Lower lobe of right lung (tissue), 2 donors: ENCODE results near the gene CSNK2B. TPM values are rescaled to one million over a fixed set of nuclear protein-coding genes. Genes with fewer than 3 reads are reported as not detected.

ENCODE experiments used
- ATAC-seq, 2 donors: fragments of 200-7000 bp; cut with Tn5 transposase; one replicate each; pipeline ENCODE4 v1.9.1; 2020 to 2022; ENCODE audit warnings: mild to moderate bottlenecking in 2 of 2, moderate library complexity in 2 of 2
- DNase-seq: peaks from one replicate; pipeline ENCODE4 v3.0.0-alpha.2; 2020
- H3K27ac ChIP-seq: fragments of 200-600 bp; one replicate; pipeline ENCODE4 v1.8.0; 2022
- H3K27me3 ChIP-seq: fragments of 200-600 bp; one replicate; pipeline ENCODE4 v1.8.0; 2022; ENCODE audit warnings: low read depth
- H3K36me3 ChIP-seq: fragments of 200-600 bp; one replicate; pipeline ENCODE4 v1.8.0; 2022; ENCODE audit warnings: mild to moderate bottlenecking
- H3K4me1 ChIP-seq: fragments of 200-600 bp; one replicate; pipeline ENCODE4 v1.8.0; 2022
- H3K4me3 ChIP-seq: fragments of 200-600 bp; one replicate; pipeline ENCODE4 v1.8.0; 2022; ENCODE audit warnings: mild to moderate bottlenecking
- H3K9me3 ChIP-seq: fragments of 200-600 bp; one replicate; pipeline ENCODE4 v1.8.0; 2022
- intact Hi-C: fragments of 100-400 bp; cut with DNase I; formaldehyde crosslinking; loops from one replicate; pipeline ENCODE4 v1.11.0; 2022
- total RNA-seq: library from RNA; stranded (reverse); fragmentation: NEBNext Ultra II Directional; extraction: Animal tissue kit (Norgen Biotek cat#: 25700); gene quantifications from one replicate; pipeline ENCODE4 v1.2.1, GENCODE V29; 2021
- TF ChIP-seq, protein P1 (sequence below): fragments of 200-600 bp; IDR thresholded peaks from one replicate; pipeline ENCODE4 v1.8.0; 2022; ENCODE audit warnings: antibody characterized with exemption, mild to moderate bottlenecking
- donor health status: DM: no; HTN: yes; CAD: no; lungs with severe emphysema.

The CSNK2B gene
- total RNA-seq, 1 donor from 2014 or later: 117 TPM

DNA sequence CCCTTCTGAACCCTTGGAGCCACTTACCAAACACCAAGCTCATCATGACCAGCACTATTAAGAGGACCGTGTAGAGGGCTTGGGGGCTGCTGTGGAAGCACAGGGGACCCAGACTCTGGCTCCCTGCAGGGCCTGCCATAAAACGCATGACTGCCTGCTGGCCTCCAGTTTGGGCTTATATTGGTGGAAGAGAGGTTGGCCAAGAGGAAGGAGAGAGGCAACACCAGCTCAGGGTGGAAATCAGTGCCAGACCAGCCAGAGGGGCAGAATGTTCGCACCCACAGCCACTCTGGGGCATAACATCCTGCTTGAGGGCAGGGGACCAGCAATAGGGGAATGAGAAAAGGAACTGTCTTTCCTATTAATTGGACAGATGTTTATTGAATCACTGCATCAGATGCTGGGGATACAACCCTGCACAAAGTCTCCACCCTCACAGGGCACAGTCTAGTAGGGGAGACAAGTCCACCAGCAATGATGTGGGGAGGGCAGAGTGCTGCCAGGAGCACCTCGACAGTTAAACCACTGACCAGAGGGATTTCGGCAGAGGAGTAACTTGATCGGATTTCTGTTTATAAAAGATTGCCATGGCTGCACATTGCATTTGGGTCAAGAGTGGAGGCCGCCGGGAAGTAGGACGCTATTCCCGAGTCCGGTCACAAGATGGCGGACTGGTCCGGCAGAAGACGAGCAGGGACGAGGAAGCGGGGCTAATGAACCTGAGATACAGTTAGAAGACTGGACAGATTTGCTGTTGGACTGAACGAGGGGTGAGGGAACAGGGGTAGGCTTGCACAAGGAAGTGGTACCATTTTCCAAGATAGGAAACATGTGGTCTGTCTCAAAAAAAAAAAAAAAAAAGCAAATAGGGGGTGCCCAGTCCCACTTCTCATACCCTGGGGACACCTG lies 14.6 kb downstream of the CSNK2B start, which contains the start of gene LY6G5C:
TSS of gene LY6G5C (minus strand) at position 842 of the 909 bp plus-strand sequence. CDS start at position 148, 694 bp downstream.
- intact Hi-C loops: no loop called here
- TF ChIP-seq, protein P1, sequence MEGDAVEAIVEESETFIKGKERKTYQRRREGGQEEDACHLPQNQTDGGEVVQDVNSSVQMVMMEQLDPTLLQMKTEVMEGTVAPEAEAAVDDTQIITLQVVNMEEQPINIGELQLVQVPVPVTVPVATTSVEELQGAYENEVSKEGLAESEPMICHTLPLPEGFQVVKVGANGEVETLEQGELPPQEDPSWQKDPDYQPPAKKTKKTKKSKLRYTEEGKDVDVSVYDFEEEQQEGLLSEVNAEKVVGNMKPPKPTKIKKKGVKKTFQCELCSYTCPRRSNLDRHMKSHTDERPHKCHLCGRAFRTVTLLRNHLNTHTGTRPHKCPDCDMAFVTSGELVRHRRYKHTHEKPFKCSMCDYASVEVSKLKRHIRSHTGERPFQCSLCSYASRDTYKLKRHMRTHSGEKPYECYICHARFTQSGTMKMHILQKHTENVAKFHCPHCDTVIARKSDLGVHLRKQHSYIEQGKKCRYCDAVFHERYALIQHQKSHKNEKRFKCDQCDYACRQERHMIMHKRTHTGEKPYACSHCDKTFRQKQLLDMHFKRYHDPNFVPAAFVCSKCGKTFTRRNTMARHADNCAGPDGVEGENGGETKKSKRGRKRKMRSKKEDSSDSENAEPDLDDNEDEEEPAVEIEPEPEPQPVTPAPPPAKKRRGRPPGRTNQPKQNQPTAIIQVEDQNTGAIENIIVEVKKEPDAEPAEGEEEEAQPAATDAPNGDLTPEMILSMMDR: peak; percentile 75

DNA sequence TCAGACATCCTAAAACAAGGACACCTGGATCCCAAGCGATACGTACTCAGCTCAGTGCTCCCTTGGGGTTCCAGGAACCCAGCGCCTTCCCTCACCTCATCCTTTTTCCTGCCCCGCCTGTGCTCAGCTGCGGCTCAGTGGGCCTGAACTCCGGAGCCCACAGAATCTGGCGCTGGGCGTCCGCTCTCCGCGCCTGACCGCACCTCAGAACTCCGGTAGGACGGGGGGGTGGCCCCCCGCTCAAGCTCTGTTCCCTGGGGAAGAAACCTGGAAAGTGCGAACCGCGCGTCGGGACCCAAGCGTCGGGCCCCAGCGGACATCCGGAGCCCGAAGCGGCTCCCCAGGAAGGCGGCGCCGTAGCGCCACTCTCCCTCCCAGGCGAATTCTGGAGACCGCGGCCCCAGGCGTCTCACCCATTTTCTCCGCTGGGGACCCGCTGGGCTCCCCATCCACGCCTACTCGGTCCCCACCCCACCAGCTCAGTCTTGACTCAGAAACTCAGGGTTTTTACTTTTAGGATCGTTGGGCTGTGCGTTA lies 15.3 kb downstream of the CSNK2B start:
- H3K27me3 ChIP-seq: no peaks in the 10 kb centered on the region
- H3K27ac ChIP-seq: peak overlapping the region; percentile 85
- ATAC-seq (peak; percentile 51 to 67), DNase-seq (peak; percentile 63)
- H3K4me1 ChIP-seq: peaks cover 33% of the 10 kb centered on the region
- H3K4me3 ChIP-seq: peak overlapping the region; percentile 64
- intact Hi-C loops: no loop called here
- TF ChIP-seq, protein P1: no peak
- peaks cover 17% of the 10 kb centered on the region for H3K36me3 ChIP-seq
- no peaks in the 10 kb centered on the region for H3K9me3 ChIP-seq

More for the DNA sequence above, 14.6 kb downstream of the CSNK2B start, which contains the start of gene LY6G5C:
- Histone ChIP-seq H3K27ac (peak within 1 kb of the TSS; percentile 85), H3K9me3 (no peaks in the 10 kb centered on the region), H3K36me3 (peaks cover 10% of the 10 kb centered on the region), H3K27me3 (no peaks in the 10 kb centered on the region), H3K4me3 (peak within 1 kb of the TSS; percentile 64), H3K4me1 (peaks cover 33% of the 10 kb centered on the region)
- peak; percentile 87 to 88 for ATAC-seq
- DNase-seq: peak; percentile 88

DNA sequence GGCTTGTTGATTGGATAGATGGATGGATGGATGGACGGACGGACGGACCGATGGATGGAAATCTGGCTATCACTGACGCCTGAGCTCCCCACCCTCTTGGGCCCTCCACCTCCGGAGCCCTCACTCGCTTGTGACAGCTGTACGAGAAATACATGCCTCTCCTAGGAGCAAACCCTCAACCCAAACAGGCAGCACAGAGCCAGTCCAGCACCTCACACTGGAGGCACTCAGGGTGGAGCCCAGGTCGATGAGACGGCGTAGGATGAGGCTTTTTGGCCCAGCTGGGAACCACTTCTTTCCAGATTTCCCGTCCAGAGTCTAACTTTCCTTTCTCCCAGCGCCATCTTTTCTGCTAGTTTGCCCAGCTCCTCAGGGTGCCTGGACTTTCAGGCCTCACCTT lies 17.7 kb downstream of the CSNK2B start:
- TF ChIP-seq, protein P1: no peak
- peak overlapping the region; percentile 41 for H3K4me3 ChIP-seq
- intact Hi-C loops: no loop called here
- H3K9me3 ChIP-seq: no peaks in the 10 kb centered on the region
- DNase-seq (no peak), ATAC-seq (no peak)
- peaks cover 41% of the 10 kb centered on the region for H3K36me3 ChIP-seq
- H3K27me3 ChIP-seq: no peaks in the 10 kb centered on the region
- H3K27ac ChIP-seq: peak overlapping the region; percentile 41
- peaks cover 33% of the 10 kb centered on the region for H3K4me1 ChIP-seq

DNA sequence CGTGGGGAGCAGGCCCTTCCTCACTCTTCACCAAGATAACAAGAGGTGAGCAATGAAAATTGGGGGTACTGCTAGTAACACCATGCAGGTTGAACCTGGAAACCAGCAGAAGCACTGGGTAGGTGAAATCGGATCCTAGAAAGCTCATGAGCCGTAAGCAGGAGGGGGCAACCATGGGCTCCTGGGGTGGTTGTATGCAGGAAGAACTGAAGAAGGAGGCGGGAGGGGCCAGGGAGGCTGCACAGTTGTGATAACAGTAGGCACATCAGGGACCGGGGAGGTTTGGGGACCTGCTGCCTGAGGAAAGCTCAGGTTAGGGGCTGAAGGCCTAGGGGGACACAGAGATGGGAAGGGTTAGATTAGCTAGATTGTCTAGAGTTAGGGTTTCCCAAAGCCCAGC lies 20.6 kb downstream of the CSNK2B start:
- Histone ChIP-seq H3K27me3 (no peaks in the 10 kb centered on the region), H3K27ac (no peak overlapping the region), H3K36me3 (peaks cover 70% of the 10 kb centered on the region), H3K9me3 (no peaks in the 10 kb centered on the region), H3K4me1 (peaks cover 18% of the 10 kb centered on the region), H3K4me3 (no peak overlapping the region)
- ATAC-seq: no peak
- TF ChIP-seq, protein P1: no peak
- DNase-seq: no peak
- intact Hi-C loops: no loop called here

DNA sequence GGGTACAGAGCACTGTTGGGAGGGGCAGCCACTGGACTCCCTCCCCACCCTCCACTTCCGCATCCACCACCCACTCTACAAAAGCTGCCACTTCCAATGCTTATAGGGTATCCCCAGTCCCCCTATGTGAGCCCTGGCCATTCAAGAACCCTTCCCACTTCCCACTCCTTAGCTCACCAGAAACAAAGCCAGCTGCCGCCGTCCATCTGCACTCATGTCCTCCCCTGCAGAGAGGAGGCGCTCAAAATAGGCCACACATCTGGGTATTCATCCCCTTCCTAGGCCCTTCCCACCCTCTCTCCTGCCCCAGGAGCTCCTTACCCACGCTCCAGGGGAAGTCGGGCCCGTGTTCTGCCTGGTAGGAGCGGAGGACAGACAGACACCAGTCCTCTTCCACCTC lies 21.4 kb downstream of the CSNK2B start:
- Histone ChIP-seq H3K36me3 (peaks cover 78% of the 10 kb centered on the region), H3K4me1 (peaks cover 10% of the 10 kb centered on the region), H3K27me3 (no peaks in the 10 kb centered on the region), H3K9me3 (no peaks in the 10 kb centered on the region), H3K4me3 (no peak overlapping the region), H3K27ac (no peak overlapping the region)
- DNase-seq (no peak), ATAC-seq (no peak)
- TF ChIP-seq, protein P1: no peak
- intact Hi-C loops: no loop called here
